ENCODE data around the gene ROR2.

Gene ROR2

DNA sequence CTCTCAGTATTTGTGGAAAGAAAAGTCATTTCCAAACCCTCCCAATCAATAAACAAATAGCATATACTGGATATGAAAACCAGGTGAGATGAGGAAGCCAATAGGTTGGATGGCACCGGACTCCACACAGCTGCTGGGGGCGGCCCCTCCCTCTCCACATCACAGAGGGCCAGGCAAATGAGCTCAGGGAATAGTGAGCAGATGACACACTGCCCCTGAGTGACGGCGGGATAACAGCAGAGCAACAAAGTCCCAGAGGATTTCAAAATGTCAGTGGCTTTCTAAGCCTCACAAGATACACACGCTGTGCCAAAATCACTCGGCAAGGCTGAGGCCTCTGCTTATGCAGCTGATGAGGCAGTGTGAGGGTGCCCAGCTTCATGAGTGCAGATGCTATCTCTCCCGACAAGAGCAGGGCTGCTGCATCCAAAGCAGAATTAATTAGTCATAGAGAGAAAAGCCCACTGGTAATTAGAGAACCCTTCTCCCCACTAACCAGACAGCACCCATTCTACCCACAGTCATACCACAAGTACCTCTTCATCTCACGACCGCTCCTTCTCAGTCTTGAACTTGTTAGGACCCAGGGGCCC is 291.4 kb downstream of the ROR2 start:
- Histone ChIP-seq H3K4me3 (ENCODE audit: low read depth, low read length) (no peak overlapping the region), H3K27me3 (no peaks in the 10 kb centered on the region; the same call in 1 of the 2 replicates), H3K9me3 (no peaks in the 10 kb centered on the region), H3K4me1 (no peaks in the 10 kb centered on the region; the same call in 1 of the 2 replicates), H3K36me3 (no peaks in the 10 kb centered on the region)
- TF ChIP-seq, protein P1, sequence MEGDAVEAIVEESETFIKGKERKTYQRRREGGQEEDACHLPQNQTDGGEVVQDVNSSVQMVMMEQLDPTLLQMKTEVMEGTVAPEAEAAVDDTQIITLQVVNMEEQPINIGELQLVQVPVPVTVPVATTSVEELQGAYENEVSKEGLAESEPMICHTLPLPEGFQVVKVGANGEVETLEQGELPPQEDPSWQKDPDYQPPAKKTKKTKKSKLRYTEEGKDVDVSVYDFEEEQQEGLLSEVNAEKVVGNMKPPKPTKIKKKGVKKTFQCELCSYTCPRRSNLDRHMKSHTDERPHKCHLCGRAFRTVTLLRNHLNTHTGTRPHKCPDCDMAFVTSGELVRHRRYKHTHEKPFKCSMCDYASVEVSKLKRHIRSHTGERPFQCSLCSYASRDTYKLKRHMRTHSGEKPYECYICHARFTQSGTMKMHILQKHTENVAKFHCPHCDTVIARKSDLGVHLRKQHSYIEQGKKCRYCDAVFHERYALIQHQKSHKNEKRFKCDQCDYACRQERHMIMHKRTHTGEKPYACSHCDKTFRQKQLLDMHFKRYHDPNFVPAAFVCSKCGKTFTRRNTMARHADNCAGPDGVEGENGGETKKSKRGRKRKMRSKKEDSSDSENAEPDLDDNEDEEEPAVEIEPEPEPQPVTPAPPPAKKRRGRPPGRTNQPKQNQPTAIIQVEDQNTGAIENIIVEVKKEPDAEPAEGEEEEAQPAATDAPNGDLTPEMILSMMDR (IDR thresholded peaks at IDR 0.05; ENCODE audit: low read depth, low read length), result no peak
- DNase-seq, result peak; percentile 43

DNA sequence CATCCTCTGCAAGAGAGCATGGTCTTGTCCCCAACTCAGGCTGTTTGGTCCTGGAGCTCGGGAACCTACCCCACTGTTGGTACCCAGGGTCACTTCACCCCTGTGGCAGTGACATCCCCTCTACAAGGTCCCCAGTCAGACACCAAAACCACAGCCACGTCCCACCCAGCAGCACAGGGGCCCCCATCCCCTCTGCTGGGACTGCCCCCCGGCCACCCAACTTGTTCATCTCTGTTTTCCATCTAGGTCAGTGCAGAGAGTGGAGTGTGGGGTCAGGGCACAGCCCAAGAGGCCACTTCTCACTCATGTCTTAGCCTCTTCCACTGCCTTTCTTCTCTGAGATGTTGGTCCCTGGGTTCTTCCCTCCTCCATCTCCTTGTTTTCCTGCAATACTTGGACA is 292.5 kb downstream of the ROR2 start:
- Histone ChIP-seq H3K9me3 (no peaks in the 10 kb centered on the region), H3K4me1 (no peaks in the 10 kb centered on the region; the same call in 1 of the 2 replicates), H3K36me3 (no peaks in the 10 kb centered on the region), H3K27me3 (0 out of 2 replicates have a peak, but pooled peaks cover 3% of the 10 kb centered on the region), H3K4me3 (ENCODE audit: low read depth, low read length) (no peak overlapping the region)
- DNase-seq, result no peak
- TF ChIP-seq, protein P1 (IDR thresholded peaks at IDR 0.05; ENCODE audit: low read depth, low read length), result no peak

DNA sequence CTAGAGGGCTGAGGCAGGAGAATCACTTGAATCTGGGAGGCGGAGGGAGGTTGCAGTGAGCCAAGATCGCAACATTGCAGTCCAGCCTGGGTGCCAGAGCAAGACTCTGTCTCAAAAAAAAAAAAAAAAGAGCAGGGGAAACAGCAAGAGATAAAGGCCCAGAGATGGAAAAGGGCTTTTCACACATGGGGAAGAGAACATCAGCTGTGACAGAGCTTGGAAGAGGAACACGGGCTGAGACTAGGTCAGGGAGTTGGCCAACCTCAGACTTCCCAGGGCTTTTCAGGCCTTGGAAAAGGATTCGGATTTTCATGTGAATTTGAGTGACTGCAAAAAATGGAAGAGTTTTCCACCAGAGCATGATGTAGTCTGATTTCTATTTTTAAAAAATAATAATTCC is 294.4 kb downstream of the ROR2 start:
- H3K4me1 ChIP-seq, result no peaks in the 10 kb centered on the region; the same call in 1 of the 2 replicates
- TF ChIP-seq, protein P1 (IDR thresholded peaks at IDR 0.05; ENCODE audit: low read depth, low read length), result no peak
- no peak for DNase-seq

DNA sequence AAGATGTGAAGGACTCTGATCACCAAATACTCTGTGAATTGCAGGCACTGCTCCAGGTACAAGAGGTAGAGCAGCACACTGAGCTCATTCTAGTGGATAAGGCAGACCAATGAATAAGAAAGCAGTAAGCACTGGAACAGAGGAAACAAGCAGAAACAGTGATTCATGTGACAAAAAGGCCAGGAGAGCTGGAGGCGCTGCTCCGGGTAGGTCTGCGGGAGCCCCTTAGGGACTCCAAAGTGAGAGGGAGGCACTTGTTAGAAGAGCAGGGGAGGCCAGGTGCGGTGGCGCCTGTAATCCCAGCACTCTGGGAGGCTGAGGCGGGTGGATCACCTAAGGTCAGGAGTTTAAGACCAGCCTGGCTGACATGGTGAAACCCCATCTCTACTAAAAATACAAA is 294.8 kb downstream of the ROR2 start:
- Histone ChIP-seq H3K4me1 (no peaks in the 10 kb centered on the region; the same call in 1 of the 2 replicates), H3K36me3 (no peaks in the 10 kb centered on the region), H3K4me3 (ENCODE audit: low read depth, low read length) (no peak overlapping the region), H3K9me3 (no peaks in the 10 kb centered on the region), H3K27me3 (0 out of 2 replicates have a peak, but pooled peaks cover 3% of the 10 kb centered on the region)
- no peak for DNase-seq
- TF ChIP-seq, protein P1 (IDR thresholded peaks at IDR 0.05; ENCODE audit: low read depth, low read length), result no peak

More for the DNA sequence above, 294.4 kb downstream of the ROR2 start:
- H3K9me3 ChIP-seq, result no peaks in the 10 kb centered on the region
- no peak overlapping the region for H3K4me3 ChIP-seq (ENCODE audit: low read depth, low read length)
- H3K27me3 ChIP-seq, result 0 out of 2 replicates have a peak, but pooled peaks cover 3% of the 10 kb centered on the region
- H3K36me3 ChIP-seq, result no peaks in the 10 kb centered on the region

DNA sequence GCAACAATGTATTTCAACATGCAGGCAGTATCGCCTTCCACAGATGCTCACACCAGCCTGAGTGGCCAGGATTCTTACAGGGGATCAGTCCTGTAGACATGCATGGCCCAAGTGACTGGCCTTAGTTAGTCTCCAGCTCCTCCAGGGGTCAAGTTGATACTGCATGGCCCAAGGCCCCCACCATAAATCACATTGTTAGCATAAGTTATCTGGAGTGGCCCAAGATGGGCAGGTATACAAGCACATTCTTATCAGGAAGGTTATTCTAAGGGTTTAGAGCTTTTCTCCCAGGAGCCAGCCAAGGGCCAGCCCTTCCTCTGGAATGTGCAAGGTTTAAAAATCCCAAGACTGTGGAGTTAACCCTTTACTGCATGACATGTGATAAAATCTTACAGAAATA is 295.5 kb downstream of the ROR2 start:
- DNase-seq, result no peak
- TF ChIP-seq, protein P1 (IDR thresholded peaks at IDR 0.05; ENCODE audit: low read depth, low read length), result no peak
- H3K36me3 ChIP-seq, result no peaks in the 10 kb centered on the region
- no peaks in the 10 kb centered on the region for H3K9me3 ChIP-seq
- no peak overlapping the region for H3K4me3 ChIP-seq (ENCODE audit: low read depth, low read length)
- peaks cover 3% of the 10 kb centered on the region; the same call in 1 of the 2 replicates for H3K27me3 ChIP-seq
- no peaks in the 10 kb centered on the region; the same call in 1 of the 2 replicates for H3K4me1 ChIP-seq

DNA sequence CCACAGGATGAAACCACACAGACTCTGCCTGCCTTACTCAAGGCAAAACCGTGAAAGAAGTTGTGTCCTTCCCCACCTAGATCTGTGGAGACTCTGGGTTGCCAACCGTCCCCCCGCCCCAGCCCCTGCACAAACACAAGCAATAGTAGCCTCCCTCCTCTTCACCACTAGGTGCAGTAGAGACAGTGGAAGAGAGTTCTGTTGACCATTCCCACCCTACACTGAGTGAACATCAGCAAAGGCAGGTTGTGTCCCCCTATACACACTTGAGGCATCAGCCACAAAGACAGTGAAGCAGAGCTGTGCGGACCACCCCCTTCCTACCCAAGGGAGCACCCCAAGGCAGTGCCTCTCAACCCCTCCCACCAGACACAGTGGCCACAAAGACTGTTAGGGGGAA is 302.7 kb downstream of the ROR2 start:
- Histone ChIP-seq H3K36me3 (no peaks in the 10 kb centered on the region), H3K27me3 (peaks cover 5% of the 10 kb centered on the region; the same call in 1 of the 2 replicates), H3K4me1 (no peaks in the 10 kb centered on the region), H3K9me3 (no peaks in the 10 kb centered on the region), H3K4me3 (ENCODE audit: low read depth, low read length) (no peak overlapping the region)
- no peak for DNase-seq
- TF ChIP-seq, protein P1 (IDR thresholded peaks at IDR 0.05; ENCODE audit: low read depth, low read length), result no peak

Measured in BE2C (cell line).